HEK293T (cell line): ENCODE data around the gene ABHD12.

Experiments used
- BHLHE40 ChIP-seq: fragments of 450-650 bp; IDR thresholded peaks from 2 replicates; pipeline ENCODE4 v1.6.1; 2016; ENCODE audit warnings: mild to moderate bottlenecking, moderate library complexity, borderline replicate concordance
- CTBP1 ChIP-seq: fragments of 450-650 bp; IDR thresholded peaks from 2 replicates; pipeline ENCODE4 v1.6.1; 2016; ENCODE audit warnings: borderline replicate concordance
- ELF4 ChIP-seq: fragments of 450-650 bp; IDR thresholded peaks from 2 replicates; pipeline ENCODE4 v1.6.1; 2017; ENCODE audit warnings: antibody characterized with exemption
- FOXK2 ChIP-seq: fragments of 450-650 bp; IDR thresholded peaks from 2 replicates; pipeline ENCODE4 v1.6.1; 2016; ENCODE audit warnings: mild to moderate bottlenecking
- FOXM1 ChIP-seq: fragments of 450-650 bp; IDR thresholded peaks from 2 replicates; pipeline ENCODE4 v1.6.1; 2017; ENCODE audit warnings: mild to moderate bottlenecking, borderline replicate concordance
- HDGF ChIP-seq: fragments of 450-650 bp; IDR thresholded peaks from 2 replicates; pipeline ENCODE4 v1.6.1; 2017; ENCODE audit warnings: antibody characterized with exemption, borderline replicate concordance
- LEF1 ChIP-seq: fragments of 450-650 bp; IDR thresholded peaks from 2 replicates; pipeline ENCODE4 v1.6.1; 2017; ENCODE audit warnings: mild to moderate bottlenecking, borderline replicate concordance
- NFRKB ChIP-seq: fragments of 450-650 bp; IDR thresholded peaks from 2 replicates; pipeline ENCODE4 v1.6.1; 2016; ENCODE audit warnings: mild to moderate bottlenecking, moderate library complexity
- PKNOX1 ChIP-seq: fragments of 450-650 bp; IDR thresholded peaks from 2 replicates; pipeline ENCODE4 v1.6.1; 2016
- SP1 ChIP-seq: fragments of 450-650 bp; IDR thresholded peaks from 2 replicates; pipeline ENCODE4 v1.6.1; 2017
- TARDBP ChIP-seq: fragments of 450-650 bp; IDR thresholded peaks from 2 replicates; pipeline ENCODE4 v1.6.1; 2016

GRCh38 chr20:25439328-25439727 is 48.7 kb upstream of the ABHD12 start:
- TF ChIP-seq CTBP1: no peak
- no peak for TF ChIP-seq TARDBP
- no peak for TF ChIP-seq NFRKB
- no peak for TF ChIP-seq BHLHE40
- no peak for TF ChIP-seq PKNOX1
- no peak for TF ChIP-seq FOXK2
- no peak for TF ChIP-seq SP1
- TF ChIP-seq FOXM1: no peak
- no peak for TF ChIP-seq LEF1
- TF ChIP-seq ELF4: no peak
- TF ChIP-seq HDGF: no peak
